ENCODE results near the gene CMTM3. TPM values are rescaled to one million over a fixed set of nuclear protein-coding genes. Genes with fewer than 3 reads are reported as not detected.
A peak's percentile ranks its signal among the peaks of the same experiment; 100 is the strongest.

CMTM3 gene
- total RNA-seq, 2 experiments from 2014 or later: 46.3 to 49.3 TPM

- DNase-seq (no peak), ATAC-seq (ENCODE audit: poor library complexity) (no peak)
- Histone ChIP-seq H3K36me3 (ENCODE audit: insufficient read depth, low read length) (no peaks in the 10 kb centered on the region), H3K4me1 (ENCODE audit: insufficient read depth, low read length) (peaks cover 6% of the 10 kb centered on the region), H3K4me3 (ENCODE audit: low read length) (no peak overlapping the region), H3K27ac (ENCODE audit: low read depth in 1 of 2, low read length in 2 of 2) (no peak overlapping the region), H3K9me3 (ENCODE audit: control insufficient read depth in 1 of 2, insufficient read depth in 1 of 2, low read length in 2 of 2) (no peaks in the 10 kb centered on the region), H3K27me3 (ENCODE audit: control insufficient read depth in 1 of 2, insufficient read depth in 2 of 2, low read length in 2 of 2) (no peaks in the 10 kb centered on the region)
- Mint-ChIP-seq H3K9me3 (no peaks in the 10 kb centered on the region), H3K27ac (no peak overlapping the region), H3K36me3 (ENCODE audit: low read depth) (no peaks in the 10 kb centered on the region), H3K27me3 (no peaks in the 10 kb centered on the region), H3K4me1 (ENCODE audit: low read depth) (peaks cover 8% of the 10 kb centered on the region), H3K4me3 (no peak overlapping the region)
- ChIA-PET POLR2A (no interaction called here), CTCF (no interaction called here)
- no peak for TF ChIP-seq CTCF (IDR thresholded peaks at IDR 0.05)
- intact Hi-C loops (cut with DNase I, micrococcal nuclease): no loop called here
These were observed 44.7 kb downstream of the CMTM3 start for GRCh38 chr16:66649167-66649566.

GRCh38 chr16:66649636-66650205 lies 45.2 kb downstream of the CMTM3 start:
- no peaks in the 10 kb centered on the region for H3K36me3 Mint-ChIP-seq (ENCODE audit: low read depth)

GRCh38 chr16:66650707-66651473 lies 46.4 kb downstream of the CMTM3 start:
- peak overlapping the region; percentile 29 for H3K4me3 ChIP-seq (ENCODE audit: low read length)
- peak overlapping the region; percentile 57 for H3K4me3 Mint-ChIP-seq
- CTCF ChIA-PET: interaction anchor here (0.6 to 2.1 kb wide), 21 partner anchors 8 to 180 kb away, joined by 3 to 23 read pairs (median 5); partner anchors contain the start of genes CMTM3, CMTM4, NAE1 and TK2
- no peaks in the 10 kb centered on the region for H3K9me3 ChIP-seq (ENCODE audit: control insufficient read depth in 1 of 2, insufficient read depth in 1 of 2, low read length in 2 of 2)
- DNase-seq: peak; percentile 62 to 91 (median 74)
- POLR2A ChIA-PET: interaction anchor here (0.6 to 1.2 kb wide), 5 partner anchors 11 to 244 kb away, joined by 3 to 7 read pairs (median 3); no protein-coding TSS in a partner anchor
- peaks cover 0 to 3% of the 10 kb centered on the region in 2 experiments for H3K27me3 ChIP-seq (ENCODE audit: control insufficient read depth in 1 of 2, insufficient read depth in 2 of 2, low read length in 2 of 2)
- ATAC-seq (ENCODE audit: poor library complexity): peak; percentile 100
- no peaks in the 10 kb centered on the region for H3K36me3 ChIP-seq (ENCODE audit: insufficient read depth, low read length)
- no peak overlapping the region for H3K27ac Mint-ChIP-seq
- TF ChIP-seq CTCF (IDR thresholded peaks at IDR 0.05): peak; percentile 91
- no peaks in the 10 kb centered on the region for H3K36me3 Mint-ChIP-seq (ENCODE audit: low read depth)
- no peak overlapping the region for H3K27ac ChIP-seq (ENCODE audit: low read depth in 1 of 2, low read length in 2 of 2)
- H3K9me3 Mint-ChIP-seq: no peaks in the 10 kb centered on the region
- intact Hi-C loops (cut with DNase I, micrococcal nuclease): loop anchor here in 1 of 2 experiments (5.0 kb wide), 3 partner anchors 44 to 91 kb away; partner anchors contain the start of gene CMTM4
- peaks cover 8% of the 10 kb centered on the region for H3K4me1 Mint-ChIP-seq (ENCODE audit: low read depth)
- no peaks in the 10 kb centered on the region for H3K27me3 Mint-ChIP-seq
- H3K4me1 ChIP-seq (ENCODE audit: insufficient read depth, low read length): peaks cover 6% of the 10 kb centered on the region

More at GRCh38 chr16:66649636-66650205, 45.2 kb downstream of the CMTM3 start:
- no peak for DNase-seq
- H3K4me1 ChIP-seq (ENCODE audit: insufficient read depth, low read length): peaks cover 6% of the 10 kb centered on the region
- ATAC-seq (ENCODE audit: poor library complexity): no peak
- CTCF ChIA-PET: no interaction called here
- POLR2A ChIA-PET: no interaction called here
- Mint-ChIP-seq H3K4me3 (no peak overlapping the region), H3K27me3 (no peaks in the 10 kb centered on the region), H3K9me3 (no peaks in the 10 kb centered on the region), H3K4me1 (ENCODE audit: low read depth) (peaks cover 8% of the 10 kb centered on the region), H3K27ac (no peak overlapping the region)
- H3K4me3 ChIP-seq (ENCODE audit: low read length): no peak overlapping the region
- H3K9me3 ChIP-seq (ENCODE audit: control insufficient read depth in 1 of 2, insufficient read depth in 1 of 2, low read length in 2 of 2): no peaks in the 10 kb centered on the region
- H3K27ac ChIP-seq (ENCODE audit: low read depth in 1 of 2, low read length in 2 of 2): no peak overlapping the region
- TF ChIP-seq CTCF (IDR thresholded peaks at IDR 0.05): no peak
- no peaks in the 10 kb centered on the region for H3K36me3 ChIP-seq (ENCODE audit: insufficient read depth, low read length)
- peaks cover 0 to under 1% of the 10 kb centered on the region in 2 experiments for H3K27me3 ChIP-seq (ENCODE audit: control insufficient read depth in 1 of 2, insufficient read depth in 2 of 2, low read length in 2 of 2)
- intact Hi-C loops (cut with DNase I, micrococcal nuclease): loop anchor here in 1 of 2 experiments (5.0 kb wide), 3 partner anchors 42 to 93 kb away; partner anchors contain the start of gene CMTM4
